ENCODE results near the gene ZNF879. TPM values are rescaled to one million over a fixed set of nuclear protein-coding genes. Genes with fewer than 3 reads are reported as not detected.

The ZNF879 gene
- 1.2 and 1.4 TPM in 2 replicates for total RNA-seq

GRCh38 chr5:179023528-179024189 lies at the start of gene ZNF879:
Gene ZNF879 (plus strand): TSS chr5:179023804. CDS start chr5:179025005, 1,201 bp downstream.

DNA sequence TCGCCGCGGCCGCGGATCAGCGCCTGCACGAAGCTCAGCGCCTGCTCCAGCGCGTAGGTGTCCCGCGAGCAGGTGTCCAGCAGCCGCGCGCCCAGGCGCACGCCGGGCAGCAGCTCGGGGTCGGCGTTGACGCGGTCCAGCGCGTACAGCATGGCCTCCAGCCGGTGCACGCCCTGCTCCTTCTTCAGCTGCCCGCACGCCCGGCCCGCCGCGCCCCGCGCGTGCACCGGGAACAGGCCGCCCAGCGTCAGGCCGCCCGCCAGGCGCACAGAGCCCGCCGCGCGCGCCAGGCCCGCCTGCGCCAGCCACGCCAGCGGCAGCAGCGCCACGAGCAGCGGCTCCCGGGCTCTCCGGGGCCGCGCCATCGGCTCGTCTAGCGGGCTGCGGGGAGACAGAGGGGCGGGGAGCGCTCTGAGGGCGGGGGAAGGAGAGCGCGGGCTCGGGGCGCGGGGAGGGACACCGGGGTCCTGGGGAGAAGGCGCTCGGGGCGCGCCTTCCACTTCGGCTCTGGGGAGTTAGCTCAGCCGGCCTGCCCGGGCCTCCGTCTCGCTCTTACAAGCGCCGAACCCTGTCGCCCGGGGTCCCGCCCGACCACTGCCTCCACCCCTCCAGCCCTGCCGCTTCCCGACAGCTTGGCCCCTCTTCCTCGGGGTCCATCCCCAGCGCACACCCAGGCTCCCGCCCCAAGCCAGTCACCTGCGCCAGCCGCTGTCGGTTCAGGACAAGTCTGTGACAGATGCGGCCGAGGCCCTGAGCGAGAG lies 28.8 kb upstream of the ZNF879 start, which contains the start of gene GRM6:
GRM6 (minus strand) TSS at position 741 of the 761 bp plus-strand sequence; CDS start at position 365, 376 bp downstream.

DNA sequence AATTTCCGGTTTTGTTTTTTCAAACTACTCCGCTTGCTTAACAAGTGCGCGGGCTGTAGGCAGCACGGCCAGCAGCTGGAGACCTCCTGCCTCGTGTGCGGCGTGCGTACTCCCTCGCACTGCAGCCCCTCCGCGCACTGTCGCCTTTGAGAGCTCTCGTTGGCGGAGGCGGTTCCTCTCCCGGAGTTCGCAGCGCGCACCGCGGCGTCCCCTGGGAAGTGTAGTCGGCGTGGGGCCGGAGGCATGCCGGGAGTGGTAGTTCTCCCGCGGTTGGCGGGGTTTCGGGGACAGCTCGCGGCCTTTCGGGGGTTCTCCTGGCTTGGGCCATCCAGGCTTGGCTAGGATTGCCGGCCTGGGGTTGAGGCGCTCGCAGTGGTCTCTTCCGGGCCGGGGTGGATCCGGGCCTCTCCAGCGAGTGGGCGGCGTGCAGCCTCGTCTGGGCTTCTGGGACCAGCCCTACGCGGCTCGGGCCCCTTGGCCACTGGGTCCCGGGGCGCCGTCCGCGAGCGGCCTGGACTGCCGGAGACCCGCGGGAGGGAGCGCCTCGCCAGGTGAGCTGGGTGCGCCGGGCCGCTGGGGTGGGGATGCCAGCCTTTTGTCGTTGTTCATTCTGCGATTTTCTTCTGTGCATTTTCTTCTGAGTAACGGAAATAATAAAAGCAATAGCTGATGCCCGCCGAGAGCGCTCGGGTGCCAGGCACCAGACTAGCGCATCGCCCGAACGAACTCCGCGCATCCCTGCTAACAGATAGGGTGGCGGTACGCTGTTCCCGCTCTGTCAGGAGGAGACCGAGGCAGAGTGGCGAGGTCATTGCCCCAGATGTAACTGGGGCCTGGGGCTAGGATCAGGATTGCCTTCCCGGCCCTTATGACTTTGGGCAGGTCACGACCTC lies 36.8 kb downstream of the ZNF879 start, which contains the start of gene ZNF354C:
ZNF354C (plus strand) TSS at position 258 of the 893 bp plus-strand sequence. CDS start 1,696 bp downstream, outside the sequence.

Other genes with a start within 250 kb of the ZNF879 start
- 5.9 and 6.7 TPM in 2 replicates for gene ZNF354B, start 163.9 kb upstream of the ZNF879 start, total RNA-seq
- 1.3 and 2.8 TPM in 2 replicates for gene ZFP2, start 127.9 kb upstream of the ZNF879 start, total RNA-seq
- 2.0 and 4.4 TPM in 2 replicates for gene ZNF454, start 82.6 kb upstream of the ZNF879 start, total RNA-seq
- not detected in 2 replicates for gene GRM6, start 28.5 kb upstream of the ZNF879 start, total RNA-seq
- gene ZNF354C, start 36.6 kb downstream of the ZNF879 start, total RNA-seq: 3.3 and 4.3 TPM in 2 replicates